ENCODE results near the gene KDM2B.
"Not testable (repeated sequence)": the region's sequence is repeated elsewhere in the genome, so short reads cannot be mapped to it uniquely, and the experiment has no call there.

The KDM2B gene

GRCh38 chr12:121423682-121424623 lies 156.9 kb downstream of the KDM2B start:
- DNase-seq = no peak

GRCh38 chr12:121423253-121423652 lies 157.6 kb downstream of the KDM2B start:
- no peak for DNase-seq

DNA sequence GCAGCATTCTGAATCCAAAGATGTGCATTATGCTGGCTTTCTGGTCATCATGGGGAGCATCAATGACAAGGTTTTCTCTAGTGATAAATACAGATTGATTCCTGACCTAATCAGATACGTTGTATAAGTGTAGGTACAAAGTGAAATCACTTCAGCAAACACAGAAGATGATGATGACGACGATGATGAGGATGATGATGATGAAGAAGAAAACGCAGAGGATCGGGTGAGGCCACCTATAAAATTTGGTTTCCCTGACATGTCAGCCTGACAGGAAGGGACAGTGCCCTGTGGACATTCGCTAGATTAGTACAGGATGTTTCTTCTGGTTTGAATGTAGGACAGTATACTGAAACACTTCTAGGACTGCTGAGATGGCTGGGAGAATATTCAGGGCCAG lies 160.7 kb downstream of the KDM2B start:
- no peak for DNase-seq

GRCh38 chr12:121417847-121418246 lies 163.0 kb downstream of the KDM2B start:
- no peak for DNase-seq

GRCh38 chr12:121413917-121414316 lies 166.9 kb downstream of the KDM2B start:
- DNase-seq = no peak

GRCh38 chr12:121405211-121405610 lies 175.6 kb downstream of the KDM2B start:
- DNase-seq = no peak

GRCh38 chr12:121404734-121405133 lies 176.1 kb downstream of the KDM2B start:
- no peak for DNase-seq

- DNase-seq = no peak
Measured at GRCh38 chr12:121403721-121404120, 177.1 kb downstream of the KDM2B start.

DNA sequence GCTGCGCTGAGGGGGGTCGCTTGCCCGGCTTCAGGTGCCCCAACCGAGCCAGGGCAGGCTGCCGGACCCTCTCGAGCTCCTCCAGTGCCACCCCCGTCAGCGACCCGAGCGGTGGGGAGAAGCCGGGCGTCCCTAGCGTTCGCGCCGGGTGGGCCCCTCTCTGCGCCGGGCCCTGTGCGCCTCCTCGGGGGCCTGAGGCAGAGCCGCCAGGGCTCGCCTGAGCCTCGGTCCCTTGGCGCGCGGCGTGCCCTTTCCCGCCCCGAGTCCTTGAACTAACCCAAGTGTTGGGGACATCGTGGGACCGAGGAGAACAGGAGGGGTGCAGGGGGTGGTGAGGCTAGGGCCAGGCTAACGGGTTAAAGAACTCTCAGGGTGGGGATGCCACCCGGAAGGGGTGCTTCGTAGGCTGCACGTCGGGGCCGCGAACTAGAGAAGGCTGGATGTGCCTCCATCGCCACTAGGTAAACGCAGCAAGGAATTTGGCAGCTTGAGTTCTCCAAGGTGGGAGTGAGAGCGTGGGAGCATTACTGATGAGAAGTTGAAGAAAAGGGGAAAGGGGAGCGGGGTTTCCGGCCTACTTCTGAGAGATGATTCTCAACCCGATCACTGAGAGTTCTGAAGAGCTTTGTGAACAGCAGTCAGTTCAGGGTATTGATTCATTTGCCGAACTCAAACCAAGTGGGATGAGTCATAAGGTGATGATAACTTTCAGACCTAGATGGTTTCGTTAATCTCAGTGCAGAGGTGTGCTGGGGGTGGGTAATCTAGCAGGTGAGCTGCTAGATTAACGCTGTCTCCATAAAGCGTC lies 180.3 kb downstream of the KDM2B start:
- DNase-seq = peak; percentile 97

DNA sequence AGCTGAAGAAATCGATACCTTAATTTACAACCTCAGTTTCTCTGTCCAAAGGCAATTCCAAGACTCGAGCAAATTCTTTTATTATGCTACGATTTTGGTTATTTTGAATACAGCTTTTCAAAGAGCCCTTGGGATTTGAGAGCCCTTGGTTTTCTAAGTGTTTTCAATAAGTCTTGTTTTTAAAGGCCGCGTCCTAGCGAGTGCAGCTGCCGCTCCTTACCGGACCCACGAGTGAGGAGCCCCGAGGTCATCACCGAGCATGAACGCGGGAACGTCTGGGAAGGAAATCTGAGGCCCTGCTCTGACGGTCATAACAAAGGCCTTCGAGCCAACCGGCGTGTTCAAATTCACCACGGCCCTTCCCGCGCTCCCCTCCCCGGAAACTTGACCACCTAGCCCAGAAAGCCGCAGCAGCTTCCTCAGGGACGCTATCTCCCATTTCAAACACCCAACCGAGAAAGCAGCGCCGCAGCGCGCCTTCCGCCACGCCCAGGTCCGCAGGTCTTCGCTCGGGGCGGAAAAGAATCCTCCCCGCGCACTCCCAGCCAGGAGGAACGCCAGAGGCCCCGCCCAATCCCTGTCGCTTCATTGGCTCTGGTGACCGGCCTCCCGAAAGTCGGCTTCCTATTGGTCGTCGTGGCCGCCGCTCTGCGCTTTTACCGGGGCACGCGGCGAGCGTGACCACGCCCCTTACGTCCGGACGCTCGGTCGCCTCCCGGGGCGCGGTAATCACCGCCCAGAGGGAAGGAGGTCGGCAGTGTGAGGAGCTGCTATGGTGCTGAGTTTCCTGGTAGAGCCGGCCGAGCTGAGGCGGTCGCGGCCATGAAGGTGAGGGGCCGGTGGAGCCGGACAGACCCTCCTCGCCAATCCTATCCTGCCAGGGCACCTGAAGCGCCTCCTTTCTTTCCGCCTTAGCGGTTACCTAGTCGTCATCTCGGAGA lies 181.2 kb downstream of the KDM2B start, which contains the start of gene RNF34:
RNF34 (plus strand) TSS at position 728 of the 941 bp plus-strand sequence; CDS start at position 823, 95 bp downstream.
- peak; percentile 100 for DNase-seq

DNA sequence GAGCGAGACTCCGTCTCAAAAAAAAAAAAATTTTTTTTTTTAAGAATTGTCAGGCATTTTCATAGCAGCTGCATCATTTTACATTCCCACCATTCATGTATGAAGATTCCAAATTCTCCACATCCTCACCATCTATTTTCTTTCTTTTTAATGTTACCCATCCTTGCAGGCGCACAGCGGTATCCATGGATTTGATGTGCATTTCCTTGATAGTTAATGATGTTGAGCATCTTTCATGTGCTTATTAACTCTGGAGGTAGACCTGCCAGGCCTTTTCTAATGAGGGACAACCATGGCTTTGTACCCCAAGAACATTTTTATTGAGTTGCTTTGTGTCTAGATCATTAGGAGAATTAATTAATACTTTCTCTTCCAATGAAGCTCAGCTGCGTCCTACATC lies 182.5 kb downstream of the KDM2B start:
- no peak for DNase-seq

GRCh38 chr12:121397521-121397920 lies 183.3 kb downstream of the KDM2B start:
- no peak for DNase-seq

GRCh38 chr12:121392325-121392716 lies 188.5 kb downstream of the KDM2B start:
- DNase-seq = no peak

GRCh38 chr12:121391619-121392324 lies 189.1 kb downstream of the KDM2B start:
- DNase-seq = no peak

DNA sequence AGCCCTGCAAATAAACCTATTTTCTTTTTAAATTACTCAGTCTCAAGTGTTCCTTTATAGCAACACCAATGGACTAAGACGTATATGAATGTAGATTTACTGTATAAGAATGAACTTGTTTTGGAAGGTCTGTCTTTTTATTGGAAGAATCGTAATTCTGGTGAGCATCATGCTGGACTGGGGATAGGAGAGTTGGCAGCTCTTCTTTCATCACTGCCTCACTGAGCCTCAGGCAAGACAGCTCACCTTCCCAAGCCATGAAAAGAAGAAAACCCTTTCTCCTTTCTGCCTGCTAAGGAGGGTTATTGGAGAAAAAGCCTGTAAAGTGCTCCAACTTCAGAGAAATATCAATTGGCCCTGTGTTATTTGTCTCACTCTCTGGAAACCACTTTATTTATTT lies 190.0 kb downstream of the KDM2B start:
- DNase-seq = no peak

DNA sequence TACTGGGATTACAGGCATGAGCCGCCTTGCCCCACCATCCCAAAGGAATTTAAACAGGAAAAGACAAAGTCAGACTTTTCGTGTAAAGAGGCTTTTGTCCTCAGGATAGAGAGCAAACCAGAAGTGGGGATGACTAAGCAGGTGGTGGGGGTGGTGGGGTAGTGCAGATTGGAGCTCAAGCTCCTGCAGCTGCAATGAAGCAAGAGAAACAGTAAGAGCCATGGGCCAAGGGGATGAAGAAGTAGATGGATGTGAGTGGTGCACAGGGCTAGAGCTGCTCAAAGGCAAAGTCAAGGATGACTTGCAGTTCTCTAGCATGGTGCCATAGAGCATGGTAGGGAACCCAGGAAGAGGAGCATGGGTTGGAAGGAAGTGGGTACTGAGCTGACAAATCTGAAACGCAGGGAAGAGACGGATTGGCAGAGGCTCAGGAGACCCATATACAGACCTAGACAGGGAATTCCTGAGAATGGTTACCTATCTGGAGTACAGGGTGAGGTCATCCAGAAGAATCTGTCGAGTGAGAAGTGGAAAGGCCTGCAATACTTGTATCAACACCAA lies 192.3 kb downstream of the KDM2B start:
- peak; percentile 76 for DNase-seq

DNA sequence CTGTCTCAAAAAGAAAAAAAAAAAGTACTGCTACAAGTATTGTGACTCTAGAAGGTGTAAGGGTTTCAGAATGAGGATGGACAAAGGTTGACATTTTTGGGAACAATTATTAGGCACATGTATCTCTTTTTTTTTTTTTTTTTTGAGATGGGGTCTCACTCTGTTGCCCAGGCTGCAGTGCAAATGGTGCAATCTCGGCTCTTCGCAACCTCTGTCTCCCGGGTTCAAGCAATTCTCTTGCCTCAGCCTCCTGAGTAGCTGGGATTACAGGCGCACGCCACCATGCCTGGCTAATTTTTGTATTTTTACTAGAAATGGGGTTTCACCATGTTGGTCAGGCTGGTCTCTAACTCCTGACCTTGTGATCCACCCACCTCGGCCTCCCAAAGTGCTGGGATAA lies 195.9 kb downstream of the KDM2B start:
- not testable (repeated sequence) for DNase-seq

- no peak for DNase-seq
Measured at GRCh38 chr12:121383601-121384021, 197.2 kb downstream of the KDM2B start.

GRCh38 chr12:121379945-121380344 lies 200.9 kb downstream of the KDM2B start:
- DNase-seq = no peak
